Activated naive CD4-positive, alpha-beta T cell treated with anti-CD3 and anti-CD28 coated beads, Interleukin-2, amount 50 U/mL, for 72 hours (primary cell): ENCODE data around the gene ZNF124. TPM values are rescaled to one million over a fixed set of nuclear protein-coding genes. Genes with fewer than 3 reads are reported as not detected.
"Not testable (repeated sequence)": the region's sequence is repeated elsewhere in the genome, so short reads cannot be mapped to it uniquely, and the experiment has no call there.

Source experiments
- ATAC-seq, 2 donors: fragments of 150-1000 bp; cut with Tn5 transposase; 2 replicates each; pipeline ENCODE4 v1.10.0; 2021; ENCODE audit warnings: mild to moderate bottlenecking in 2 of 2, moderate library complexity in 2 of 2
- DNase-seq, 2 donors: peaks; one replicate each; pipeline ENCODE4 v3.0.0; 2021 to 2022; ENCODE audit warnings: low spot score in 2 of 2
- H3K27ac Mint-ChIP-seq, 2 donors: one replicate each; pipeline ENCODE4 v1.8.0; 2022; ENCODE audit warnings: mild to moderate bottlenecking in 2 of 2, mixed read lengths in 2 of 2
- H3K36me3 Mint-ChIP-seq, 2 donors: one replicate each; pipeline ENCODE4 v1.8.0; 2022; ENCODE audit warnings: mixed read lengths in 2 of 2
- H3K9me3 Mint-ChIP-seq, 2 donors: one replicate each; pipeline ENCODE4 v1.8.0; 2022; ENCODE audit warnings: mixed read lengths in 2 of 2
- total RNA-seq, 2 donors: library from RNA; stranded (reverse); gene quantifications; one replicate each; pipeline ENCODE4 v1.2.3, GENCODE V29; 2022

The ZNF124 gene
- total RNA-seq, 2 donors from 2014 or later, result 11.0 to 13.2 TPM

- ATAC-seq, DNase-seq: not testable (repeated sequence)
- peaks cover 27 to 38% of the 10 kb centered on the region in 2 donors for H3K36me3 Mint-ChIP-seq
- peak overlapping the region; percentile 77 to 94 for H3K27ac Mint-ChIP-seq
- H3K9me3 Mint-ChIP-seq, result peaks cover 6 to 14% of the 10 kb centered on the region in 2 donors
Measured at GRCh38 chr1:247127519-247128282, 44.1 kb downstream of the ZNF124 start.

GRCh38 chr1:247126601-247127000 lies 45.2 kb downstream of the ZNF124 start:
- ATAC-seq, result peak; percentile 65 to 70
- H3K36me3 Mint-ChIP-seq, result peaks cover 17 to 28% of the 10 kb centered on the region in 2 donors
- not testable (repeated sequence) for H3K27ac Mint-ChIP-seq, H3K9me3 Mint-ChIP-seq, DNase-seq

GRCh38 chr1:247126166-247126565 lies 45.7 kb downstream of the ZNF124 start:
- peaks cover 17 to 28% of the 10 kb centered on the region in 2 donors for H3K36me3 Mint-ChIP-seq
- ATAC-seq, result peak; percentile 100
- H3K9me3 Mint-ChIP-seq, DNase-seq, H3K27ac Mint-ChIP-seq: not testable (repeated sequence)

- DNase-seq (no peak), ATAC-seq (no peak)
- Mint-ChIP-seq H3K9me3 (no peaks in the 10 kb centered on the region), H3K36me3 (peaks cover 0 to 7% of the 10 kb centered on the region in 2 donors), H3K27ac (no peak overlapping the region)
Measured at GRCh38 chr1:247121382-247121781, 50.4 kb downstream of the ZNF124 start.

GRCh38 chr1:247120408-247120668 lies 51.5 kb downstream of the ZNF124 start:
- H3K27ac Mint-ChIP-seq, DNase-seq, H3K9me3 Mint-ChIP-seq, ATAC-seq, H3K36me3 Mint-ChIP-seq: not testable (repeated sequence)

GRCh38 chr1:247119600-247120407 lies 52.0 kb downstream of the ZNF124 start:
- Mint-ChIP-seq H3K9me3 (peaks cover 0 to 3% of the 10 kb centered on the region in 2 donors), H3K36me3 (peaks cover 0 to 6% of the 10 kb centered on the region in 2 donors), H3K27ac (no peak overlapping the region)
- ATAC-seq (peak; percentile 11 to 28), DNase-seq (no peak)

- H3K27ac Mint-ChIP-seq, result no peak overlapping the region
- H3K9me3 Mint-ChIP-seq, result peaks cover 0 to 3% of the 10 kb centered on the region in 2 donors
- peak; percentile 59 for ATAC-seq
- DNase-seq, result no peak
- no peaks in the 10 kb centered on the region for H3K36me3 Mint-ChIP-seq
Measured at GRCh38 chr1:247118946-247119446, 52.8 kb downstream of the ZNF124 start.

- no peak overlapping the region for H3K27ac Mint-ChIP-seq
- H3K9me3 Mint-ChIP-seq, result peaks cover 0 to 3% of the 10 kb centered on the region in 2 donors
- ATAC-seq (no peak), DNase-seq (no peak)
- peaks cover 5% of the 10 kb centered on the region in 2 donors for H3K36me3 Mint-ChIP-seq
Measured at GRCh38 chr1:247115545-247115944, 56.3 kb downstream of the ZNF124 start.

- DNase-seq (no peak), ATAC-seq (no peak)
- peaks cover 6% of the 10 kb centered on the region in 2 donors for H3K36me3 Mint-ChIP-seq
- H3K27ac Mint-ChIP-seq, result no peak overlapping the region
- peaks cover 0 to 3% of the 10 kb centered on the region in 2 donors for H3K9me3 Mint-ChIP-seq
Measured at GRCh38 chr1:247115141-247115510, 56.7 kb downstream of the ZNF124 start.

- Mint-ChIP-seq H3K27ac (no peak overlapping the region), H3K9me3 (peaks cover 3 to 4% of the 10 kb centered on the region in 2 donors), H3K36me3 (peaks cover 6 to 11% of the 10 kb centered on the region in 2 donors)
- DNase-seq (no peak), ATAC-seq (peak in 1 of 2 donors; percentile 7)
Measured at GRCh38 chr1:247114351-247115140, 57.3 kb downstream of the ZNF124 start.

GRCh38 chr1:247113733-247114271 lies 58.0 kb downstream of the ZNF124 start:
- no peak for DNase-seq
- H3K36me3 Mint-ChIP-seq, result peaks cover 6 to 12% of the 10 kb centered on the region in 2 donors
- ATAC-seq, result no peak
- H3K27ac Mint-ChIP-seq, result no peak overlapping the region
- peaks cover 3 to 5% of the 10 kb centered on the region in 2 donors for H3K9me3 Mint-ChIP-seq

- peaks cover 3 to 5% of the 10 kb centered on the region in 2 donors for H3K9me3 Mint-ChIP-seq
- DNase-seq, result no peak
- ATAC-seq, result no peak
- H3K27ac Mint-ChIP-seq, result no peak overlapping the region
- peaks cover 6 to 12% of the 10 kb centered on the region in 2 donors for H3K36me3 Mint-ChIP-seq
Measured at GRCh38 chr1:247113094-247113497, 58.7 kb downstream of the ZNF124 start.

- DNase-seq (no peak), ATAC-seq (no peak)
- H3K9me3 Mint-ChIP-seq, result peaks cover 3 to 5% of the 10 kb centered on the region in 2 donors
- peaks cover 11 to 17% of the 10 kb centered on the region in 2 donors for H3K36me3 Mint-ChIP-seq
- no peak overlapping the region for H3K27ac Mint-ChIP-seq
Measured at GRCh38 chr1:247112479-247112781, 59.4 kb downstream of the ZNF124 start.

- Mint-ChIP-seq H3K9me3 (peaks cover 3 to 5% of the 10 kb centered on the region in 2 donors), H3K36me3 (peaks cover 14 to 21% of the 10 kb centered on the region in 2 donors), H3K27ac (no peak overlapping the region)
- DNase-seq (no peak), ATAC-seq (peak; percentile 17 to 36)
Measured at GRCh38 chr1:247111700-247112478, 59.9 kb downstream of the ZNF124 start.

- DNase-seq (no peak), ATAC-seq (peak; percentile 38 to 50)
- no peak overlapping the region for H3K27ac Mint-ChIP-seq
- peaks cover 4 to 5% of the 10 kb centered on the region in 2 donors for H3K9me3 Mint-ChIP-seq
- peaks cover 16 to 21% of the 10 kb centered on the region in 2 donors for H3K36me3 Mint-ChIP-seq
Measured at GRCh38 chr1:247111259-247111699, 60.5 kb downstream of the ZNF124 start.
